K562 (cell line): ENCODE data around the gene BMP6. TPM values are rescaled to one million over a fixed set of nuclear protein-coding genes. Genes with fewer than 3 reads are reported as not detected.

Source experiments
- ATF6 ChIP-seq: sonication (generic); formaldehyde crosslinking; IDR thresholded peaks from 2 replicates; pipeline ENCODE4 v1.4.0; 2020; ENCODE audit warnings: mild to moderate bottlenecking, missing genetic modification reagents
- C11orf30 ChIP-seq: fragments of 450-650 bp; IDR thresholded peaks from 2 replicates; pipeline ENCODE4 v1.6.1; 2016; ENCODE audit warnings: low read depth, mild to moderate bottlenecking
- CREB3L1 ChIP-seq: fragments of 450-650 bp; IDR thresholded peaks from 2 replicates; pipeline ENCODE4 v1.6.1; 2014; ENCODE audit warnings: low read depth, mild to moderate bottlenecking, moderate library complexity, borderline replicate concordance
- E2F6 ChIP-seq, 2 experiments: IDR thresholded peaks; 2 replicates each; pipeline ENCODE4 v1.6.1; 2011; ENCODE audit warnings: borderline replicate concordance in 1 of 2, control low read depth in 1 of 2, low read depth in 1 of 2, low read length in 1 of 2, mild to moderate bottlenecking in 1 of 2, mixed read lengths in 1 of 2, moderate library complexity in 1 of 2; ENCODE audit not compliant: insufficient read depth in 1 of 2, insufficient read length in 1 of 2, poor library complexity in 1 of 2, severe bottlenecking in 1 of 2; ENCODE audit errors: extremely low read depth in 1 of 2
- MTF1 ChIP-seq: fragments of 250-450 bp; sonication (Bioruptor Pico); IDR thresholded peaks from 2 replicates; pipeline ENCODE4 v1.9.0; 2021; ENCODE audit warnings: moderate library complexity, mild to moderate bottlenecking, inconsistent platforms, borderline replicate concordance
- PYGO2 ChIP-seq: fragments of 450-650 bp; IDR thresholded peaks from 2 replicates; pipeline ENCODE4 v1.6.1; 2016; ENCODE audit warnings: mild to moderate bottlenecking, missing genetic modification characterization, moderate library complexity, missing compliant biosample characterization
- SIRT6 ChIP-seq: IDR thresholded peaks from one replicate; pipeline ENCODE4 v1.6.1; 2012; ENCODE audit warnings: low read depth, mild to moderate bottlenecking, control low read depth, inconsistent platforms, low read length, moderate library complexity
- SMAD4 ChIP-seq: fragments of 250-450 bp; sonication (Bioruptor Pico); conservative IDR thresholded peaks from 2 replicates; pipeline ENCODE4 v1.8.0; 2021; ENCODE audit warnings: inconsistent platforms, mild to moderate bottlenecking, moderate library complexity
- TAL1 ChIP-seq: fragments of 450-650 bp; IDR thresholded peaks from 2 replicates; pipeline ENCODE4 v1.6.1; 2016; ENCODE audit warnings: mild to moderate bottlenecking
- ZNF12 ChIP-seq: sonication (generic); formaldehyde crosslinking; IDR thresholded peaks from 2 replicates; pipeline ENCODE4 v1.4.0; 2020; ENCODE audit warnings: mild to moderate bottlenecking, missing genetic modification reagents
- ZNF165 ChIP-seq: fragments of 250-450 bp; sonication (Bioruptor Pico); IDR thresholded peaks from 2 replicates; pipeline ENCODE4 v1.4.0; 2020; ENCODE audit warnings: borderline replicate concordance
- ZNF583 ChIP-seq: fragments of 250-450 bp; sonication (Bioruptor Pico); IDR thresholded peaks from 2 replicates; pipeline ENCODE4 v1.4.0; 2020
- ZNF76 ChIP-seq: fragments of 250-450 bp; sonication (Bioruptor Pico); IDR thresholded peaks from 2 replicates; pipeline ENCODE4 v1.4.0; 2020; ENCODE audit warnings: mild to moderate bottlenecking, moderate library complexity, borderline replicate concordance
- polyA plus RNA-seq, 8 experiments: library from polyadenylated mRNA; depleted of rRNA in 4 of 8; stranded (reverse) in 5 of 8; unstranded in 3 of 8; fragments of >200 nt; fragmentation: Nextera tagmentation in 2 of 8; fragmentation: Illumina TruSeq in 1 of 8; extraction: Ambion mirVana in 2 of 8; extraction: Trizol in 1 of 8; gene quantifications; 2 replicates each; pipeline versions ENCODE4 v1.2.1 to v1.2.3, GENCODE V29; 2011 to 2014; ENCODE audit warnings: inconsistent platforms in 1 of 8, missing spikeins in 1 of 8
- total RNA-seq, 7 experiments: library from RNA; depleted of rRNA in 6 of 7; stranded (reverse); fragments of >200 nt in 6 of 7; fragmentation: Illumina TruSeq in 2 of 7; extraction: Trizol in 2 of 7; gene quantifications; 2 replicates each; pipeline versions ENCODE4 v1.2.1 to v1.2.3, GENCODE V29; 2011 to 2021; ENCODE audit warnings: low replicate concordance in 1 of 7
- TF ChIP-seq, protein P1 (sequence below), 3 experiments: fragments of 200-800 bp in 1 of 3; fragments of 250-450 bp in 1 of 3; fragments of 450-650 bp in 1 of 3; sonication (Bioruptor Pico) in 1 of 3; sonication (Bioruptor generic) in 1 of 3; formaldehyde crosslinking in 1 of 3; IDR thresholded peaks; 2 replicates each; pipeline versions ENCODE4 v1.6.1 to v1.8.0; 2016 to 2022; ENCODE audit warnings: mild to moderate bottlenecking in 2 of 3, missing genetic modification characterization in 2 of 3, missing compliant biosample characterization in 1 of 3, moderate library complexity in 1 of 3
- TF ChIP-seq, protein P2 (sequence below): sonication (generic); formaldehyde crosslinking; IDR thresholded peaks from 2 replicates; pipeline ENCODE4 v1.8.1; 2023; ENCODE audit warnings: mild to moderate bottlenecking, missing genetic modification reagents

Gene BMP6
- total and polyA plus RNA-seq, 9 of the 15 experiments (the other 6 are each of a cell fraction or from before 2014, with no cell fraction given), result 0.01 to 0.13 (median 0.06) TPM; not detected in 3

- no peak for TF ChIP-seq MTF1 (CRISPR knock-in tag)
- no peak for TF ChIP-seq ZNF165 (CRISPR knock-in tag)
- TF ChIP-seq SIRT6, result no peak
- TF ChIP-seq ZNF583 (CRISPR knock-in tag), result 0 out of 2 replicates have a peak, but pooled peaks have one; percentile 32
- TF ChIP-seq ZNF12, result no peak
- TF ChIP-seq ATF6, result 0 out of 2 replicates have a peak, but pooled peaks have one; percentile 28
- TF ChIP-seq SMAD4 (CRISPR knock-in tag), result peak; percentile 95
- TF ChIP-seq, protein P1, sequence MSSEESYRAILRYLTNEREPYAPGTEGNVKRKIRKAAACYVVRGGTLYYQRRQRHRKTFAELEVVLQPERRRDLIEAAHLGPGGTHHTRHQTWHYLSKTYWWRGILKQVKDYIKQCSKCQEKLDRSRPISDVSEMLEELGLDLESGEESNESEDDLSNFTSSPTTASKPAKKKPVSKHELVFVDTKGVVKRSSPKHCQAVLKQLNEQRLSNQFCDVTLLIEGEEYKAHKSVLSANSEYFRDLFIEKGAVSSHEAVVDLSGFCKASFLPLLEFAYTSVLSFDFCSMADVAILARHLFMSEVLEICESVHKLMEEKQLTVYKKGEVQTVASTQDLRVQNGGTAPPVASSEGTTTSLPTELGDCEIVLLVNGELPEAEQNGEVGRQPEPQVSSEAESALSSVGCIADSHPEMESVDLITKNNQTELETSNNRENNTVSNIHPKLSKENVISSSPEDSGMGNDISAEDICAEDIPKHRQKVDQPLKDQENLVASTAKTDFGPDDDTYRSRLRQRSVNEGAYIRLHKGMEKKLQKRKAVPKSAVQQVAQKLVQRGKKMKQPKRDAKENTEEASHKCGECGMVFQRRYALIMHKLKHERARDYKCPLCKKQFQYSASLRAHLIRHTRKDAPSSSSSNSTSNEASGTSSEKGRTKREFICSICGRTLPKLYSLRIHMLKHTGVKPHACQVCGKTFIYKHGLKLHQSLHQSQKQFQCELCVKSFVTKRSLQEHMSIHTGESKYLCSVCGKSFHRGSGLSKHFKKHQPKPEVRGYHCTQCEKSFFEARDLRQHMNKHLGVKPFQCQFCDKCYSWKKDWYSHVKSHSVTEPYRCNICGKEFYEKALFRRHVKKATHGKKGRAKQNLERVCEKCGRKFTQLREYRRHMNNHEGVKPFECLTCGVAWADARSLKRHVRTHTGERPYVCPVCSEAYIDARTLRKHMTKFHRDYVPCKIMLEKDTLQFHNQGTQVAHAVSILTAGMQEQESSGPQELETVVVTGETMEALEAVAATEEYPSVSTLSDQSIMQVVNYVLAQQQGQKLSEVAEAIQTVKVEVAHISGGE (CRISPR knock-in tag; IDR thresholded peaks at IDR 0.05), result peak in 1 of 3 experiments; percentile 77; a peak in 2 of 6 replicates
- TF ChIP-seq TAL1, result peak; percentile 98
- TF ChIP-seq PYGO2, result no peak
- no peak for TF ChIP-seq C11orf30
- TF ChIP-seq CREB3L1, result no peak
- no peak for TF ChIP-seq ZNF76 (CRISPR knock-in tag)
- TF ChIP-seq, protein P2, sequence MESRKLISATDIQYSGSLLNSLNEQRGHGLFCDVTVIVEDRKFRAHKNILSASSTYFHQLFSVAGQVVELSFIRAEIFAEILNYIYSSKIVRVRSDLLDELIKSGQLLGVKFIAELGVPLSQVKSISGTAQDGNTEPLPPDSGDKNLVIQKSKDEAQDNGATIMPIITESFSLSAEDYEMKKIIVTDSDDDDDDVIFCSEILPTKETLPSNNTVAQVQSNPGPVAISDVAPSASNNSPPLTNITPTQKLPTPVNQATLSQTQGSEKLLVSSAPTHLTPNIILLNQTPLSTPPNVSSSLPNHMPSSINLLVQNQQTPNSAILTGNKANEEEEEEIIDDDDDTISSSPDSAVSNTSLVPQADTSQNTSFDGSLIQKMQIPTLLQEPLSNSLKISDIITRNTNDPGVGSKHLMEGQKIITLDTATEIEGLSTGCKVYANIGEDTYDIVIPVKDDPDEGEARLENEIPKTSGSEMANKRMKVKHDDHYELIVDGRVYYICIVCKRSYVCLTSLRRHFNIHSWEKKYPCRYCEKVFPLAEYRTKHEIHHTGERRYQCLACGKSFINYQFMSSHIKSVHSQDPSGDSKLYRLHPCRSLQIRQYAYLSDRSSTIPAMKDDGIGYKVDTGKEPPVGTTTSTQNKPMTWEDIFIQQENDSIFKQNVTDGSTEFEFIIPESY (CRISPR knock-in tag), result no peak
- TF ChIP-seq E2F6 (IDR thresholded peaks at IDR 0.05; ENCODE audit: borderline replicate concordance in 1 of 2, extremely low read depth in 1 of 2, insufficient read depth in 1 of 2, insufficient read length in 1 of 2, low read depth in 1 of 2, low read length in 1 of 2, poor library complexity in 1 of 2, severe bottlenecking in 1 of 2), result no peak
These were observed 173.4 kb downstream of the BMP6 start (continued) for GRCh38 chr6:7899101-7899888.
